Activated naive CD4-positive, alpha-beta T cell treated with anti-CD3 and anti-CD28 coated beads for 36 hours (primary cell): ENCODE data around the gene STK24. TPM values are rescaled to one million over a fixed set of nuclear protein-coding genes. Genes with fewer than 3 reads are reported as not detected.

Source experiments
- CTCF ChIA-PET: fragments of 350-600 bp; sonication (Branson Sonifier 250); formaldehyde crosslinking; loops from one replicate; lab custom pipeline; 2021; ENCODE audit warnings: antibody characterized with exemption; lab: Charles Lee
- DNase-seq: peaks from one replicate; pipeline ENCODE4 v3.0.0-alpha.2; 2020
- H3K27ac Mint-ChIP-seq: one replicate; pipeline ENCODE4 v1.8.0; 2021; ENCODE audit warnings: mild to moderate bottlenecking, mixed read lengths
- H3K27me3 Mint-ChIP-seq: one replicate; pipeline ENCODE4 v1.8.0; 2021; ENCODE audit warnings: low read depth, mixed read lengths
- H3K36me3 Mint-ChIP-seq: one replicate; pipeline ENCODE4 v1.8.0; 2021; ENCODE audit warnings: low read depth, mixed read lengths
- H3K4me1 Mint-ChIP-seq: one replicate; pipeline ENCODE4 v1.8.0; 2021; ENCODE audit warnings: low read depth, mixed read lengths
- H3K4me3 Mint-ChIP-seq: one replicate; pipeline ENCODE4 v1.8.0; 2021; ENCODE audit warnings: mild to moderate bottlenecking, moderate library complexity, mixed read lengths
- H3K9me3 Mint-ChIP-seq: one replicate; pipeline ENCODE4 v1.8.0; 2021; ENCODE audit warnings: mixed read lengths
- intact Hi-C: fragments of 100-400 bp; cut with micrococcal nuclease; formaldehyde crosslinking; loops from one replicate; pipeline ENCODE4 v1.15.1; 2023
- total RNA-seq, 2 experiments: library from RNA; stranded (reverse); gene quantifications; one replicate each; pipeline ENCODE4 v1.2.3, GENCODE V29; 2021

The STK24 gene
- total RNA-seq, 2 experiments from 2014 or later, result 95.5 to 96.7 TPM

- Mint-ChIP-seq H3K27ac (no peak overlapping the region), H3K4me3 (no peak overlapping the region), H3K27me3 (no peaks in the 10 kb centered on the region), H3K9me3 (no peaks in the 10 kb centered on the region), H3K36me3 (peaks cover 3% of the 10 kb centered on the region), H3K4me1 (peaks cover 31% of the 10 kb centered on the region)
- CTCF ChIA-PET, result interaction anchor here (0.6 to 9.3 kb wide), 6 partner anchors 20 to 706 kb away, joined by 3 to 160 read pairs (median 24); no protein-coding TSS in a partner anchor
- intact Hi-C loops, result no loop called here
- no peak for DNase-seq
These were observed 129.8 kb downstream of the STK24 start for GRCh38 chr13:98447130-98447529.

- H3K27ac Mint-ChIP-seq, result peak overlapping the region; percentile 88
- H3K27me3 Mint-ChIP-seq, result no peaks in the 10 kb centered on the region
- H3K36me3 Mint-ChIP-seq, result no peaks in the 10 kb centered on the region
- CTCF ChIA-PET, result interaction anchor here (0.6 to 9.3 kb wide), 15 partner anchors 10 to 432 kb away, joined by 3 to 160 read pairs (median 10); no protein-coding TSS in a partner anchor
- no peaks in the 10 kb centered on the region for H3K9me3 Mint-ChIP-seq
- peaks cover 23% of the 10 kb centered on the region for H3K4me1 Mint-ChIP-seq
- DNase-seq, result no peak
- no peak overlapping the region for H3K4me3 Mint-ChIP-seq
- intact Hi-C loops, result no loop called here
These were observed 130.7 kb downstream of the STK24 start for GRCh38 chr13:98446234-98446621.

GRCh38 chr13:98445340-98446233 is 131.3 kb downstream of the STK24 start:
- H3K36me3 Mint-ChIP-seq, result no peaks in the 10 kb centered on the region

GRCh38 chr13:98444381-98444780 is 132.5 kb downstream of the STK24 start:
- Mint-ChIP-seq H3K27ac (no peak overlapping the region), H3K9me3 (no peaks in the 10 kb centered on the region)
- intact Hi-C loops, result loop anchor here (1.0 kb wide), 1 partner anchor 399 kb away; no protein-coding TSS in a partner anchor

More at GRCh38 chr13:98445340-98446233, 131.3 kb downstream of the STK24 start:
- intact Hi-C loops, result loop anchor here (1.0 kb wide), 3 partner anchors 64 to 228 kb away; no protein-coding TSS in a partner anchor
- Mint-ChIP-seq H3K4me1 (peaks cover 17% of the 10 kb centered on the region), H3K9me3 (no peaks in the 10 kb centered on the region), H3K27me3 (no peaks in the 10 kb centered on the region), H3K27ac (peak overlapping the region; percentile 88), H3K4me3 (no peak overlapping the region)
- DNase-seq, result peak; percentile 85
- CTCF ChIA-PET, result interaction anchor here (0.6 to 9.3 kb wide), 38 partner anchors 9 to 533 kb away, joined by 3 to 160 read pairs (median 4); partner anchors contain the start of gene STK24

GRCh38 chr13:98443800-98444325 is 133.0 kb downstream of the STK24 start:
- Mint-ChIP-seq H3K27me3 (no peaks in the 10 kb centered on the region), H3K36me3 (no peaks in the 10 kb centered on the region), H3K4me1 (peaks cover 12% of the 10 kb centered on the region), H3K27ac (no peak overlapping the region), H3K9me3 (no peaks in the 10 kb centered on the region), H3K4me3 (no peak overlapping the region)
- CTCF ChIA-PET, result interaction anchor here (1.1 to 9.3 kb wide), 7 partner anchors 12 to 228 kb away, joined by 3 to 160 read pairs (median 24); no protein-coding TSS in a partner anchor
- DNase-seq, result no peak
- intact Hi-C loops, result loop anchor here (1.0 kb wide), 1 partner anchor 399 kb away; no protein-coding TSS in a partner anchor

More at GRCh38 chr13:98444381-98444780, 132.5 kb downstream of the STK24 start:
- Mint-ChIP-seq H3K4me1 (peaks cover 12% of the 10 kb centered on the region), H3K27me3 (no peaks in the 10 kb centered on the region), H3K4me3 (no peak overlapping the region), H3K36me3 (no peaks in the 10 kb centered on the region)
- CTCF ChIA-PET, result interaction anchor here (1.1 to 9.3 kb wide), 15 partner anchors 12 to 230 kb away, joined by 3 to 160 read pairs (median 7); partner anchors contain the start of gene STK24
- no peak for DNase-seq

GRCh38 chr13:98443329-98443728 is 133.6 kb downstream of the STK24 start:
- intact Hi-C loops, result no loop called here
- Mint-ChIP-seq H3K27me3 (no peaks in the 10 kb centered on the region), H3K9me3 (no peaks in the 10 kb centered on the region), H3K36me3 (no peaks in the 10 kb centered on the region), H3K4me3 (no peak overlapping the region), H3K4me1 (peaks cover 12% of the 10 kb centered on the region), H3K27ac (no peak overlapping the region)
- no peak for DNase-seq
- CTCF ChIA-PET, result interaction anchor here (3.5 to 9.3 kb wide), 3 partner anchors 13 to 229 kb away, joined by 30 to 160 read pairs (median 67); no protein-coding TSS in a partner anchor

GRCh38 chr13:98442391-98443230 is 134.3 kb downstream of the STK24 start:
- Mint-ChIP-seq H3K27me3 (no peaks in the 10 kb centered on the region), H3K4me3 (no peak overlapping the region), H3K36me3 (no peaks in the 10 kb centered on the region), H3K27ac (no peak overlapping the region), H3K9me3 (no peaks in the 10 kb centered on the region), H3K4me1 (peaks cover 12% of the 10 kb centered on the region)
- intact Hi-C loops, result no loop called here
- CTCF ChIA-PET, result interaction anchor here (0.9 to 9.3 kb wide), 2 partner anchors 210 to 231 kb away, joined by 3 to 160 read pairs; no protein-coding TSS in a partner anchor
- DNase-seq, result no peak

- DNase-seq, result no peak
- no peaks in the 10 kb centered on the region for H3K36me3 Mint-ChIP-seq
- CTCF ChIA-PET, result interaction anchor here (0.9 to 9.3 kb wide), 2 partner anchors 211 to 232 kb away, joined by 3 to 160 read pairs; no protein-coding TSS in a partner anchor
- no peaks in the 10 kb centered on the region for H3K9me3 Mint-ChIP-seq
- no peak overlapping the region for H3K27ac Mint-ChIP-seq
- intact Hi-C loops, result no loop called here
- peaks cover 12% of the 10 kb centered on the region for H3K4me1 Mint-ChIP-seq
- H3K4me3 Mint-ChIP-seq, result no peak overlapping the region
- H3K27me3 Mint-ChIP-seq, result no peaks in the 10 kb centered on the region
These were observed 135.7 kb downstream of the STK24 start for GRCh38 chr13:98441056-98441676.

GRCh38 chr13:98440390-98441055 is 136.4 kb downstream of the STK24 start:
- Mint-ChIP-seq H3K9me3 (no peaks in the 10 kb centered on the region), H3K4me1 (peaks cover 7% of the 10 kb centered on the region), H3K36me3 (no peaks in the 10 kb centered on the region), H3K4me3 (no peak overlapping the region), H3K27ac (no peak overlapping the region), H3K27me3 (no peaks in the 10 kb centered on the region)
- intact Hi-C loops, result no loop called here
- no peak for DNase-seq
- CTCF ChIA-PET, result interaction anchor here (9.3 kb wide), 1 partner anchor 212 kb away, joined by 160 read pairs; no protein-coding TSS in a partner anchor

GRCh38 chr13:98439896-98440295 is 137.0 kb downstream of the STK24 start:
- no peak overlapping the region for H3K4me3 Mint-ChIP-seq
- no peaks in the 10 kb centered on the region for H3K27me3 Mint-ChIP-seq
- CTCF ChIA-PET, result interaction anchor here (9.3 kb wide), 1 partner anchor 213 kb away, joined by 160 read pairs; no protein-coding TSS in a partner anchor
- no peak overlapping the region for H3K27ac Mint-ChIP-seq
- intact Hi-C loops, result no loop called here
- no peaks in the 10 kb centered on the region for H3K36me3 Mint-ChIP-seq
- H3K9me3 Mint-ChIP-seq, result no peaks in the 10 kb centered on the region
- H3K4me1 Mint-ChIP-seq, result peaks cover under 1% of the 10 kb centered on the region
- no peak for DNase-seq
